ENCODE measurements around the gene MRPL14. TPM values are rescaled to one million over a fixed set of nuclear protein-coding genes. Genes with fewer than 3 reads are reported as not detected.

Gene MRPL14
- total RNA-seq, 1 experiment from 2014 or later = 69.6 TPM

DNA sequence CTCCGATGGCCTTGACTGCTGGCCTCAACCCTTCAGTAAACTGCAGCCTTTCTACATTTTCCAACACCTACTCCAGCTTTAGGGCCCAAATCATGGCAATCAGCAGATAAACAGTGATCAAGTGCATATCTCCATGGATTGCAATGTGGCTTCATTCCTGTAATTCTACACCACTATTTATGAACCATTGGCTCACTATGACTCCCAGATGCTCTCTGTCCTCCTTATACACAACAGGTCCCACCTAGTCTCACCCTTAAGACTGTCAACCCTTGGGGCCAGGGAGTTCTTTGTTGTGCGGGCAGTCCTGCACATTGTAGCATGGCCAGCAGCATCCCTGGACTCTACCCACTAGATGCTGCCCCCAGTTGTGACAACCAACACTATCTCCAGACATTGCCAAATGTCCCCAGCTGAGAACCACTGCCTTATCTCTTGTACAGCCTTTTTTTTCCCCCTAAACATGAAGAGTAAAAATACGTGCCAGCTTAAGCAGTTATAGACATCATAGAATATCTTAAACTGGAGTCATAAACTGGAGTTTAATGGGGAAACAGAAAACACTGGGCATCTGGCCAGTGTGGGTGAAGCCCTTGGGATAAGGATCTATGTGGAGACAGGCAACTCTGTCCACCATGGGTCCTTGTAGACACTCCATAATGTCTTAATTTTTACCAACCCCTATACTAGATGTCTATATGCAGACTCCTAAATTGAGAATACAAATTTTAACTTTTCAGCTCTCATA is 21.1 kb downstream of the MRPL14 start:
- no peak overlapping the region for H3K9ac ChIP-seq (ENCODE audit: low read length)
- DNase-seq (ENCODE audit: low read depth, low spot score) (no peak), ATAC-seq (no peak)
- no peak overlapping the region for H3K27ac ChIP-seq (ENCODE audit: low read depth, low read length)
- H3K36me3 ChIP-seq (ENCODE audit: control insufficient read depth in 1 of 2, insufficient read depth in 2 of 2, low read length in 2 of 2) = peaks cover 19 to 31% of the 10 kb centered on the region in 2 experiments
- CTCF ChIA-PET = no interaction called here
- no peak overlapping the region for H3K4me3 ChIP-seq (replicated peaks in 1 of 2; ENCODE audit: low read depth in 1 of 2, low read length in 2 of 2)
- intact Hi-C loops (cut with micrococcal nuclease) = no loop called here
- TF ChIP-seq CEBPB (IDR thresholded peaks at IDR 0.05; ENCODE audit: low read depth) (no peak), ZNF274 (IDR thresholded peaks at IDR 0.05; ENCODE audit: low read depth, low read length) (no peak), SRF (IDR thresholded peaks at IDR 0.05; ENCODE audit: low read depth) (no peak), EGR1 (IDR thresholded peaks at IDR 0.05; ENCODE audit: low read depth) (no peak), POLR2A (IDR thresholded peaks at IDR 0.05; ENCODE audit: borderline replicate concordance, extremely low read depth, insufficient read depth, insufficient read length) (no peak), ZFX (IDR thresholded peaks at IDR 0.05) (no peak), POLR2AphosphoS5 (IDR thresholded peaks at IDR 0.05; ENCODE audit: low read depth, low read length) (no peak), JUND (IDR thresholded peaks at IDR 0.05) (no peak), SP1 (IDR thresholded peaks at IDR 0.05; ENCODE audit: low read depth) (no peak), FOSL1 (IDR thresholded peaks at IDR 0.05; ENCODE audit: low read depth) (no peak), EZH2 (IDR thresholded peaks at IDR 0.05) (no peak), ELF1 (IDR thresholded peaks at IDR 0.05; ENCODE audit: borderline replicate concordance, low read depth) (no peak), SIN3A (IDR thresholded peaks at IDR 0.05; ENCODE audit: low read depth) (no peak)
- TF ChIP-seq, protein P1, sequence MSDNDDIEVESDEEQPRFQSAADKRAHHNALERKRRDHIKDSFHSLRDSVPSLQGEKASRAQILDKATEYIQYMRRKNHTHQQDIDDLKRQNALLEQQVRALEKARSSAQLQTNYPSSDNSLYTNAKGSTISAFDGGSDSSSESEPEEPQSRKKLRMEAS (IDR thresholded peaks at IDR 0.05) = no peak
- TF ChIP-seq, protein P2, sequence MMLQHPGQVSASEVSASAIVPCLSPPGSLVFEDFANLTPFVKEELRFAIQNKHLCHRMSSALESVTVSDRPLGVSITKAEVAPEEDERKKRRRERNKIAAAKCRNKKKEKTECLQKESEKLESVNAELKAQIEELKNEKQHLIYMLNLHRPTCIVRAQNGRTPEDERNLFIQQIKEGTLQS (IDR thresholded peaks at IDR 0.05) = no peak
- POLR2A ChIA-PET = no interaction called here
- RAD21 ChIA-PET (ENCODE audit: low non-redundant PET in 1 of 2, low total read pairs in 2 of 2, uncharacterized antibody in 2 of 2, unreplicated experiment in 2 of 2) = no interaction called here
- no peaks in the 10 kb centered on the region for H3K9me3 ChIP-seq (ENCODE audit: control insufficient read depth in 1 of 2, insufficient read depth in 1 of 2, low read depth in 1 of 2, low read length in 2 of 2)
- H4K20me1 ChIP-seq (ENCODE audit: insufficient read depth) = 0 out of 2 replicates have a peak, but pooled peaks cover 3% of the 10 kb centered on the region
- no peaks in the 10 kb centered on the region for H3K4me1 ChIP-seq (ENCODE audit: control insufficient read depth in 1 of 2, insufficient read depth in 2 of 2, low read length in 2 of 2)
- H3K4me2 ChIP-seq (ENCODE audit: low read length) = no peak overlapping the region
- H3K79me2 ChIP-seq (ENCODE audit: insufficient read depth, low read length) = peaks cover 44% of the 10 kb centered on the region; the same call in 1 of the 2 replicates
- BruUV-seq (replicated peaks) = no TSS peak
- no peaks in the 10 kb centered on the region for H3K27me3 ChIP-seq (ENCODE audit: insufficient read depth, low read length)
- H2AFZ ChIP-seq (ENCODE audit: low read depth, low read length, poor library complexity, severe bottlenecking) = no peak overlapping the region
- no peaks in the 10 kb centered on the region for H3K9me2 ChIP-seq (ENCODE audit: insufficient read depth)

Measured in HCT116 (cell line).